ENCODE results near the gene CRADD.
A peak's percentile ranks its signal among the peaks of the same experiment; 100 is the strongest.

GRCh38 chr12:93706387-93706786 lies 29.2 kb downstream of the CRADD start:
- TF ChIP-seq POLR2A (IDR thresholded peaks at IDR 0.05; ENCODE audit: low read length) (peak; percentile 31), GATA1 (IDR thresholded peaks at IDR 0.05; ENCODE audit: low read depth, low read length) (no peak)
